GM12891 (cell line): Measurements from ENCODE around the gene STON2. TPM values are rescaled to one million over a fixed set of nuclear protein-coding genes. Genes with fewer than 3 reads are reported as not detected.

Source experiments
- DNase-seq: peaks from one replicate; pipeline ENCODE4 v3.0.0; 2011; ENCODE audit warnings: low spot score; ENCODE audit not compliant: insufficient read length
- FAIRE-seq: peaks from 2 replicates; lab custom pipeline; 2011; peaks lifted over from hg19 to GRCh38; lab: Jason Lieb, UNC
- PAX5 ChIP-seq: IDR thresholded peaks from 2 replicates; pipeline ENCODE4 v1.6.1; 2011; ENCODE audit warnings: low read length, moderate library complexity, mild to moderate bottlenecking; ENCODE audit not compliant: insufficient read depth, severe bottlenecking
- POLR2A ChIP-seq: IDR thresholded peaks from 2 replicates; pipeline ENCODE4 v1.6.1; 2011; ENCODE audit warnings: low read depth, low read length, control low read depth
- POLR2AphosphoS5 ChIP-seq: IDR thresholded peaks from 2 replicates; pipeline ENCODE4 v1.6.1; 2011; ENCODE audit warnings: low read depth, low read length, control low read depth
- POU2F2 ChIP-seq: IDR thresholded peaks from 2 replicates; pipeline ENCODE4 v1.6.1; 2011; ENCODE audit warnings: low read depth, mild to moderate bottlenecking, control low read depth, low read length, moderate library complexity
- SPI1 ChIP-seq: IDR thresholded peaks from 2 replicates; pipeline ENCODE4 v1.6.1; 2011; ENCODE audit warnings: low read depth, low read length, control low read depth
- TAF1 ChIP-seq: IDR thresholded peaks from 2 replicates; pipeline ENCODE4 v1.6.1; 2011; ENCODE audit warnings: low read depth, low read length, control low read depth
- polyA plus RNA-seq: library from polyadenylated mRNA; unstranded; fragments of >200 nt; gene quantifications from one replicate; pipeline ENCODE4 v1.2.1, GENCODE V29; 2012; ENCODE audit warnings: low read depth, missing spikeins, inconsistent platforms; ENCODE audit not compliant: missing spikeins

Gene STON2, protein sequence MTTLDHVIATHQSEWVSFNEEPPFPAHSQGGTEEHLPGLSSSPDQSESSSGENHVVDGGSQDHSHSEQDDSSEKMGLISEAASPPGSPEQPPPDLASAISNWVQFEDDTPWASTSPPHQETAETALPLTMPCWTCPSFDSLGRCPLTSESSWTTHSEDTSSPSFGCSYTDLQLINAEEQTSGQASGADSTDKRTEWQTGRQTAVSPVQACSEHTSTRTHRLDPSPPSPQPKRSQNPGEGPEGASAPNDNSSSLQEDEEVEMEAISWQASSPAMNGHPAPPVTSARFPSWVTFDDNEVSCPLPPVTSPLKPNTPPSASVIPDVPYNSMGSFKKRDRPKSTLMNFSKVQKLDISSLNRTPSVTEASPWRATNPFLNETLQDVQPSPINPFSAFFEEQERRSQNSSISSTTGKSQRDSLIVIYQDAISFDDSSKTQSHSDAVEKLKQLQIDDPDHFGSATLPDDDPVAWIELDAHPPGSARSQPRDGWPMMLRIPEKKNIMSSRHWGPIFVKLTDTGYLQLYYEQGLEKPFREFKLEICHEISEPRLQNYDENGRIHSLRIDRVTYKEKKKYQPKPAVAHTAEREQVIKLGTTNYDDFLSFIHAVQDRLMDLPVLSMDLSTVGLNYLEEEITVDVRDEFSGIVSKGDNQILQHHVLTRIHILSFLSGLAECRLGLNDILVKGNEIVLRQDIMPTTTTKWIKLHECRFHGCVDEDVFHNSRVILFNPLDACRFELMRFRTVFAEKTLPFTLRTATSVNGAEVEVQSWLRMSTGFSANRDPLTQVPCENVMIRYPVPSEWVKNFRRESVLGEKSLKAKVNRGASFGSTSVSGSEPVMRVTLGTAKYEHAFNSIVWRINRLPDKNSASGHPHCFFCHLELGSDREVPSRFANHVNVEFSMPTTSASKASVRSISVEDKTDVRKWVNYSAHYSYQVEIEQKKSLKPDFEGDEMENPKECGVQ
- 0.04 TPM for polyA plus RNA-seq

DNA sequence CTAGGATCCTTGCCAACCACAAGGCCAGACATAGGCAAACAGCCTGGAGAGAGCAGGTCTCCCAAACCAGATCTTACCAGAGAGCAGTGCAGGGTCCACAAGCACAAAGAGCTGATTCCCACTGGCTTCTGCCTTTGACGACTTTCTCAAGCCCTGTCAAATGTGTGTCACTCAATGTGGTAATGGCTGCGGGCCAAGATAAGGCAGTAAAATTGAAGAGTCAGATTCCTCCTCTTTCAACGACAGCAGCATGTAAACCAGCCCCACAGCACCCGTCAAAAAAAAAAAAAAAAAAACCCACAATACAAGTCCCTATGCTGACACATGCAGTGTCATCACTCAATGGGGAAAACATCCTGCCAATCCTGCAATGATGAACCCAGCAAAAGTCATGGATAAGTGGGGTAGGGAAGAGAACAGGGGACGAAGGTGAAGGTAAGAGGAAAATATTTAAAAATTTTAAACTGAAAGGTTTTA, at the start of gene STON2:
STON2 (minus strand) TSS at position 123 of the 477 bp plus-strand sequence. CDS start 1,942 bp downstream, outside the sequence.
- DNase-seq = no peak
- TF ChIP-seq TAF1 (no peak), PAX5 (no peak), SPI1 (no peak), POLR2A (no peak), POLR2AphosphoS5 (no peak), POU2F2 (no peak)
- FAIRE-seq = no peak

DNA sequence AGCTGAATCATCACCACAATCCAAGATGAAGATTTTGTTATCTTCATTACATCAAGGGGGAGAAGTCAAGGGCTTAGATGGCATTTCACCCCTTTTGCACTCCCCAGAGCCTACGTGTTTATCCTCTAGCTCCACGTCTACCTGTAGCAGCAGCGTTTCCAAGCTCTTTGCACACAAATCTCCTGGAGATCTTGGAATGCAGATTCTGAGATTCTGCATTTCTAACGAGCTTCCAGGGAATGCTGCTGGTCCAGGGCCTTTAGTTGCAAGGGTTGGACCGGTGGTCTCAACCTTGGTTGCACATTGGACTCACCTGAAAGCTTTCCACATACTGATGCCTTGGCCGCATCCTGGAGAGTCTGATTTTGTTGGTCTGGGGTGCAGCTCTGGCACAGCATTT, 49.5 kb upstream of the STON2 start:
- FAIRE-seq (no peak), DNase-seq (no peak)
- TF ChIP-seq PAX5 = no peak
- TF ChIP-seq TAF1 = no peak
- TF ChIP-seq POLR2A = no peak

DNA sequence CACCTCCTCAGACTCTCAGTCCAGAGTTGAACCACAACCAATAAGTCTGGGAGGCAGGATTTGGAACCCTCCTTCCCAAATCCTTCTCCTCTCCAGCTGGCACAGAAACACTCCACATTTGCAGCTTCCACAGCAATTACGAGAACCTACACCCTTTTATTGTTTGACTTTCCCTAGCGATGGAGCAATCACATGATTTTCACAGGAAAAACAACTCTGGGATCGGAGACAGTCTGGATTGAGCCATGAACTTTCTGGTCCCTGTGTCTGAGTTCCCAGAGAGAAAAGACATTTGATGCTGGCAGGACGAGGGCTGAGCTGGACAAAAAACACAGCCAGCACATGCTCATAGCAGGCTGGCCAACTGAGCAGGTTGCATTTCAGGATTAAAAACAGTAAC, 49.0 kb upstream of the STON2 start:
- DNase-seq (no peak), FAIRE-seq (no peak)
- TF ChIP-seq TAF1 = no peak
- no peak for TF ChIP-seq PAX5
- no peak for TF ChIP-seq SPI1
- TF ChIP-seq POU2F2 = no peak
- TF ChIP-seq POLR2A = no peak
- TF ChIP-seq POLR2AphosphoS5 = no peak

DNA sequence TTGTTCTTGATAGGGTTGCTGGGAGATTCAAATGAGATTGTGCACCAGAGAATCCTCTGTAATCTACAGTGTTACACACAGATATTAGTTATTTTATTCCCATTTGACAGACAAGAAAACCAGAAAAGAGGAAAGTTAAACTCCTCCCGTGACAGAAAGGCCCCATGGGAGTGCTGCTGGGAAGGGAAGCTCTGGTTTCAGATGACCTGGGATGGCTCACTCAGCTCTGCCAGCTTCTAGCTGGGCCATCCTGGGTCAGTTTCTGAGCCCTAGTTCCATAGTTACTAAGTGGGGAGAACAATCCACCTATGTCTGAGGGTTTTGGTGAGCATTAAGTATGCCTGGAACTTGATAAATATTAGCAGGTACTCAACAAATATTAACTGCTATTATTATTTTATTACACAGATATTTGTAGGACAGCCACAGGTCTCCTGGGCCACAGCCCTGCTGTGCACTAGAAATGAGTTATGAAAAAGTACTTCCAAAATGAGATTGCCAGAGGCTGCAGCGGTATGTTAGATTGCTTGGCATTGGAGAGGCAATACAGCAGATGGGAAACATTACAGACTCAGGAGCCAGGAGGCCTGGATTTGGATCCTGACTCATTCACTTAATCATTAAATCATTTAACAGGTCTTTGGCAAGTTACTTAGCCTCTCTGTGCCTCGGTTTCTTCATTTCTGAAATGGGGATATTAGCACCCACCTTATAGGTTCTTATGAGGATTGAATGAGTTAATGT, 47.1 kb upstream of the STON2 start:
- DNase-seq (no peak), FAIRE-seq (no peak)
- TF ChIP-seq SPI1 (no peak), TAF1 (no peak), POLR2A (no peak), POU2F2 (no peak), PAX5 (no peak), POLR2AphosphoS5 (no peak)

DNA sequence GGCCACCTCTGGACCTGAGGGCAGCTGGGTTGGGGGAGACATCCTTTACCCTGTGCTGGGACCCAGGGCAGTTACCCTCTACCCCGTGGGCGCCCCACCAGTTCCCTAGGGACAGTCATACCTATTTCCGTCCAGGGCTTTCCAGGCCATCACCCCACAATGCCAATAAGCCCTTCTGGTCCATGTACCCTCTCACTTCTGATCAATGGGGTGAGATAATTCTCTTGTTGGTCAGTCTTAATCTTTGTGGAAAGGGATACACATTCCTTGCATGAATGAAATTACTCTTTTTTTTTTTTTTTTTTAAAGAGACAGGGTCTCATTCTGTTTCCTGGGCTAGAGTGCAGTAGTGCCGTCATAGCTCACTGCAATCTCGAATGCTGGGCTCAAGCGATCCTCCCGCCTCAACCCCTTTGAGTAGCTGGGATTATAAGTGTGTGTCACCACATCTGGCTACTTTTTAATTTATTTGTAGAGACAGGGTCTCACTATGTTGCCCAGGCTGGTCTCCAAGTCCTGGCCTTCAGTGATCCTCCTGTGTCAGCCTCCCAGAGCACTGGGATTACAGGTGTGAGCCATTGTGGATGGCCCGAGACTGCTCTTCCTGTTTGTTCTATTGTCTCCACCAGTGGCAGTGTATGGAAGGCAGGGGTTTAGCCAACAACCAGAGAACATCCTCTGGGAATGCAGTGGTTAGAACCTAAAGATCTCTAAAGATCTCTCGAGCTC, 46.3 kb upstream of the STON2 start:
- DNase-seq = no peak
- no peak for FAIRE-seq
- TF ChIP-seq PAX5 = no peak
- no peak for TF ChIP-seq POLR2A
- TF ChIP-seq SPI1 = no peak
- TF ChIP-seq POU2F2 = no peak
- TF ChIP-seq TAF1 = no peak
- TF ChIP-seq POLR2AphosphoS5 = no peak

DNA sequence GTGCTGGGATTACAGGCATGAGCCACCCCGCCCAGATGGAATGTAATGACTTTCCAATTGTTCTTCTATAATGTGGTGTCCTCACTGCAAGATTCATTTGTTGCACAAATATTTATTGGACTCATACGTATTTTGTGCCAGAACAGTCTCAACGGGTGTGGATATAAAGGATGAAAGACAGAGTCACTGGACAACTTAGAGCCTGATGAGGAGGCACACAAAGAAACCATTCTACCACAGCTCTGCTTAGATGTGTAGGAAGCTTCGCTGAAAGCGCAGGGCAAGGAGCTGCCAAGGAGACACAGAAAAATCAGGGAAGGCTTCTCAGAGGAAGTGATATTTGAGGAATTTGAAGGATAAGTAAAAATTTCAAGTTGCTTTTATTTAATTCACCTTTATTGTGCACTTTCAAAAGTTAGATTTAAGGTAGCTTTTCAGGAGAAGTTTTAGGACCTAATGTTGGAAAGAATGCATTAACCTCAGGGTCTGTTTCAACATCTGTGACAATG, 41.6 kb upstream of the STON2 start:
- DNase-seq = no peak
- no peak for FAIRE-seq
- TF ChIP-seq POLR2A (no peak), SPI1 (no peak), POLR2AphosphoS5 (no peak), PAX5 (no peak), TAF1 (no peak), POU2F2 (no peak)

DNA sequence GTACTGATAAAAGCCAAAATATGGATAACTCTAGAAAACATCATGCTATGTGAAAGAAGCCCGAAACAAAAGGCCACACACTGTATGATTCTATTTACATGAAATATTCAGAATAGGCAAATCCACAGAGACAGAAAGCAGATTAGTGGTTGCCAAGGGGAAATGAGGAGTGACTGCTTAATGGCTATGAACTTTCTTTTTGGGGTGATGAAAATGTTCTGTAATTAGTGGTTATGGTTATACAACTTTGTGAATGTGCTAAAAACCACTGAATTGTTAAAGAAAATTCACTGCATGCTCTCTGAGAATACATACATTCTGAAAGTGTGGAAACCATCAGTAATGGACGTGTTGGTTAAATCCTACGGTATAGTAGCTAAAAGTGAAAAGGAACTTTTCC, 39.9 kb upstream of the STON2 start:
- no peak for DNase-seq
- TF ChIP-seq TAF1 (no peak), POU2F2 (no peak), SPI1 (no peak), PAX5 (no peak), POLR2A (no peak)
- FAIRE-seq = no peak

DNA sequence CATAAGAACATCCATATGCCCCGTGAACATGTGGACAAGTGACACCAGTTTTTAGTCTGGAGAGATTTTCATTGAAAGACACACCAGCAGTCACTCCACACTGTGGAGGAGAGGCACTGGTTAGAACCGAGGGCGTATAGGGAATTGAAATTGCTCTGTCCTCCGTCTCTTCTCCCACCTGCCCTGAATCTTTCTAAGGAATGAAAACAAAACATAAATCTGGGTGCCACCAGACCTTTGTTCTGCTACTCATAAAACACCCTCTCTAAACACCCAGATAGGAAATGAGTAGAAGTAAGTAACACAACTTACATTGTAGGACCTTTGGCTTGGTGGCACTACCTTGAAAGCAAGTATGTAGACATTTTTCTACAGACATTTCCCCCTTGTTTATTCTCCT, 37.1 kb upstream of the STON2 start:
- no peak for FAIRE-seq
- DNase-seq = no peak
- TF ChIP-seq POLR2AphosphoS5 (no peak), POLR2A (no peak), SPI1 (no peak), POU2F2 (no peak), TAF1 (no peak), PAX5 (no peak)
